HPDE6-E6E7 (cell line): ENCODE data around the gene SYT2.
"Not testable (repeated sequence)": the region's sequence is repeated elsewhere in the genome, so short reads cannot be mapped to it uniquely, and the experiment has no call there.

Experiments
- DNase-seq: peaks from one replicate; pipeline ENCODE4 v3.0.0; 2011; ENCODE audit warnings: missing footprints; ENCODE audit errors: extremely low spot score

The SYT2 gene

DNA sequence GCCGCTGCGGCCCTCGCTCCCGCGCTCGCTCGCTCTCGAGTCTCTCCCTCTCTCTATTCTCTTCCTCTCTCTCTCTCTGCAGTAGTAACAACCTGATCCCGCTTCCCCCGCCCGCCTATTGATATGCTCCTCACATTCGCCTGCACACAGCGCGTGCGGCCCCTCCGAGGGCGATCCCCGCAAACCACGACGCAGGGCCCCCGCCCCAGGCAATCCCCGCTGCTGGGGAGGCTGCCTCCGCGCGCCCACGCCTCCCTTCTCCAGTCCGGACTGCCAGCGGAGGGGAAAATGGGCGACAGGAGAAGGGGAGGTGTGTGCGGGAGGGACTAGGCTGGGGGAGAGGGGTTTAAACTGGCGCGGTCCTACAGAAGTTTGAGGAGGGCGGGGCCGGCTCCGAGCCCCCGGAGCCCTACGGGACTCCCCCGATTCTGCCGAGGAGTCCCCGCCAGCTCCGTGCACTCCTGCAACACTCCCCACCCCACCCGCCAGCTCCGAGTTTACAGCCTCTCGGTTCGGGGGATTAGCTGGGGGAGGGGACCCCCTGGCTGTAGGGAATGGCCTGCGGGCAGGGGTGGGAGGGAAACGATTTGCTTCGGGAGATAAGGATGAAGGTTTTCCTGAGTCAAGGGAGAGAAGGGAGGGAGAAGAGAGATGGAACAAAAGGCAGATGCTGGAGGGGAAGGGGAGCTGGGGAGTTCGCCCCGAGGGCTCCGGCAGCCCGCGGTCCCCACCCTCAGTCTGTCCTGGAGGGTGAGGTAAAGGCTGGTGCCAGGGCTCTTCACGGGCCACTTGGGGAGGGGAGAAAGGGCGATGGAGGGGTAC, 66.6 kb downstream of the SYT2 start:
- DNase-seq, result no peak

DNA sequence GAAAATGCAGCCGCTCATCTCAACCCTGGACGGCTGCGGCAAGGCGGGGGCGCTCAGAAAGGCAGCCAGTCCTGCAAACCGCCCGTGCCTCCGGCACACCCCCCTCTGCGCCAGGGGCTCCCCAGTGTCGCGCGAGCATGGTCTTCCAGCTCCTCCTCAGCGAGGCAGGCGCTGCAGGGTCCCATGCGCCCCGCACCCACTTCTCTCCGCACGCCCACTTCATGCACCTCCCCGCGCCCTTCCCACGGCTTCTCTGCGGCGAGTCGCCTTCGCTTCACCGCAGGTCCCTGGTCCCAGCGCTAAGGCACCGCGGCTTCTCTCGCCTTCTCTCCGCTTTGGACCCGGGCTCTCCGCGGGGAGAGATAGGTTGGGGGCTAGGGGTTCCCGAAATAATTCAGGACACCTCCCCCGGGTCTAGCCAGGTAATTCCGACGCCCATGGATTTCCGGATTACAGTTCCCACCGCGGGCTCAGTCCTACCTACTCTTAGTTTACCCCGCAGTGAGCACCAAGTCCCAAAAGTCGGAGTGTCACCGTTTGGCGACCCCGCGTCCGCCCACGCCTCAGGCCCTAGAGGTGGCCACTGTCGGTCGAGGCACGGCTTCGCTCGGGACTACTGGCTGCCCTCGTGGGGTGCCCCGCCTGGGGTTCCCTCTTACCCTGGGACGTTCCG, 67.5 kb downstream of the SYT2 start:
- DNase-seq, result no peak

DNA sequence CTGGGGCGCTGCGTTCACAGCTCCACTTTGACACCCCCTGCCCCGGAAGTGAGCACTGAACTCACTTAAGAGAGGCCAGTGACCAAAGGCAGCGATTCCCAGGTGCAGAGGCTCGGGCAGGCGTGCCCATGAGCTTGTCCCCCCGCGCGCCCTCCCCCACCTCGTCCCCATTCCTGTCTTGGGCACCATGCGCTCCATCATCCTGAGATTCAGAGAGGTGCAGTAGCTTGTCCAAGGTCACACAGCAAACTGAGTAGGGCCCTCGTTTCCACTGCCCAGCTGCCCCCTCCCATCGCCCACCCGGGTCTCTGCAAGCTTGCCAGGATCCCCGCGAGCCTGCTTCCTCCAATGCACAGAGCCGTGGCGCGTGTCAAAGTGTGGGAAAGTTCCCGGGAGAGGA, 68.0 kb downstream of the SYT2 start:
- DNase-seq, result no peak

- DNase-seq, result no peak
Observed at GRCh38 chr1:202639500-202639899, 70.8 kb downstream of the SYT2 start.

GRCh38 chr1:202638701-202639305, 71.5 kb downstream of the SYT2 start:
- not testable (repeated sequence) for DNase-seq

DNA sequence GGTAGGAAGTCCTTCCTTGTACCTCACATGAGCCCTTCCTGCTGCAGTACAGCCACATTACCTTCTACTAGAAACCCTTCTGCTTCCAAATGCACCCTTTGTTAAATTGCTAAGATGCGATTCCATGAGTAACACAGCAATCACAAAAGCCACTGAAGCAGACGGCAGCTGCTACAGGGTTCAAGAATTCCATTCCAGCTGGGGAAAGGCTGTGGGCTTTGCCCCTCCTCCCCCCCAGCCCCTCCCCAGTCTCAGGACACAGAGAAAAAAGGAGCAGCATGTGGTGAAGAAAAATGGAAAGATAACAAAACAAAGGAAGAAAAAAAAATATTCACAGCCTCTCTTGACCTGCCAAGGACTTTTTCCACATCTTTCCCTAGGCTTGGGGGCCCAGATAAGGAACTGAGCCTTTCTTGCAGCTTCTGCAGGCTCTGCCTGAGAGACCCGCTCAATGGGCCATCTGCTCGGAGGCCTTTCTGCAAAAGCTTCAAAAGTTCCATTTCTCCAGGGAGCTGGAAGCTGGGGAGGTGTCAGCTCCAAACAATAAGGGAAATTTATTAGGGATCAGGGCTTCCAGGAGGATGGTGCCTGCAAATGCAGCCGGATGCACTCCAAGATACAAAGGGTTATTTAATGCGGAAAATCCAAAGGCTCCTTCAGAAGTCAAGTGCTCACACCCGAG, 72.1 kb downstream of the SYT2 start:
- DNase-seq, result no peak

GRCh38 chr1:202637321-202638018, 72.8 kb downstream of the SYT2 start:
- not testable (repeated sequence) for DNase-seq

DNA sequence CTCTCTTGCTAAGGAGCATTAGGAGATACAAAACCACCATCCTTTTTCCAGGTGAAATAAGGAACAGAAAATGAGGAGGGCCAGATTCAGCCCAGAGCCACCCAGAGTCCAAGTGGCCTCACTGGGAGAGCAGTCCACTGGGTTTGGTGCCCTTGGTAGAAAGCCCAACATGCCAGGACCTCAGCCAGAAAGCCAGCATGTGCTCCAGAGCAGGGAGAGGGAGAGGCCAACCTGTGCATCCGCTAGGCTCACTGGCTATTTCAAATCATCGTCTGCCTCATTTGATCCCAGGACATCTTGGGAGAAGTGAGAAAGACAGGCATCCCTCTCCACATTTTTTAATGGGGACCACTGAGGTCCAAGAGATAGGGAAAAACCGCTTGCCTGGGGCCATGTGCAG, 74.1 kb downstream of the SYT2 start:
- not testable (repeated sequence) for DNase-seq

GRCh38 chr1:202632241-202632640, 78.0 kb downstream of the SYT2 start:
- no peak for DNase-seq

DNA sequence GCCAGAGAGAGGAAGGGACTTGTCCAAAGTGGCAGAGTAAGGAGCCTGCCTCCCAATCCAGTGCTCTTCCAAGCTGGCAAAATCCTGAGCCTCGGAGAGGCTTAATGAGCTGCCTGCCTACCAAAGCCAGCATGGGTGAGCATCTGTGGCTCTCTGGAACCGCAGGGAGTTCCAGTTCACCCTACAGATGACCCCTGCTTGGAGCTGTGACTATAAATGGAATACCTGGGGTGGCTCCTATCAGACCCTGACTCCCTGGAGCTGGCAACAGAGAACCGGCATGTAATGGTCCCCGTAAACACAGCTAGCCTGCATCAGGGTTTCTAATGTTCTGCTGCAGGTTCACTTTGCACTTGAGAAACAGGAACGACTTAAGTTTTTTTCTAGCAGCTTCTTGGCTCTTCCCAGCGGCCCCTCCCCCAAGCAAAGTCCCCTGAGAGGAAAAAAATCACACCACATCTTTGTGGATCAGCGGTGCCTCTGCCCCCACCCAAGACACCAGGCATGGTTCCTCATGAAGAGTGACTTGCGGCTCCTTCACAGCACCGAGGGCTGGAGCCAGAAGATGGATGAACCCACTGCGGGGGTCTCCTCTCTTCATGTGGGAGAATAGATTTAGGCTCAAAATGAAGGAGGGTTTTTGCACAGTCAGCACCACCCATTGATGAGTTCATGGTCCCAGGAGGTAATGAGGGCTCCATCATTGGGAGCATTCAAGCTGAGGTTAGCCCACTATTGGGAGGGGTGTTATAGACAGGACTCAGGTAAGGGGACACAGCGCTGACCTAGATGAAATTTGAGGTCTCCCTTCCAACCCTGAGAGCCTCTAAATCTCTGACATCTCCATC, 79.0 kb downstream of the SYT2 start:
- no peak for DNase-seq

DNA sequence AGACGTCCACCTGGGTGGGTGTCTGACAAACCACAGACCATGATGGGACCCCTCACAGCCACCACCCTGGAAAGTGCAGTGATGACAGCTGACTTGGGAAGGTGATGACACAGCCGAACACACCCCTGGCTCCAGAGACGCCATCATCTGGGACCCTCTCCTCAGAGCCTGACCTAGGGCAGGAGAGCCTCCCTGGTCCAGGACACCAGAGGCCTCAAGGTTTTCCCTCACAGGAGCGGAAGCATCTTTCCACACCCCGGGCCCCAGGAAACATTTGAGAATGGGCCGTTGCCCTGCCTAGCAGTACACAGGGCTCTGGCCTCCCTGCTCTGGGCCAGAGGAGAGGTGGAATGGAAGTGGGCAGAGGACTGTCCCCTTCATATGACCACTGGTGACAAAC, 79.7 kb downstream of the SYT2 start:
- no peak for DNase-seq

GRCh38 chr1:202630096-202630495, 80.2 kb downstream of the SYT2 start:
- DNase-seq, result not testable (repeated sequence)

DNA sequence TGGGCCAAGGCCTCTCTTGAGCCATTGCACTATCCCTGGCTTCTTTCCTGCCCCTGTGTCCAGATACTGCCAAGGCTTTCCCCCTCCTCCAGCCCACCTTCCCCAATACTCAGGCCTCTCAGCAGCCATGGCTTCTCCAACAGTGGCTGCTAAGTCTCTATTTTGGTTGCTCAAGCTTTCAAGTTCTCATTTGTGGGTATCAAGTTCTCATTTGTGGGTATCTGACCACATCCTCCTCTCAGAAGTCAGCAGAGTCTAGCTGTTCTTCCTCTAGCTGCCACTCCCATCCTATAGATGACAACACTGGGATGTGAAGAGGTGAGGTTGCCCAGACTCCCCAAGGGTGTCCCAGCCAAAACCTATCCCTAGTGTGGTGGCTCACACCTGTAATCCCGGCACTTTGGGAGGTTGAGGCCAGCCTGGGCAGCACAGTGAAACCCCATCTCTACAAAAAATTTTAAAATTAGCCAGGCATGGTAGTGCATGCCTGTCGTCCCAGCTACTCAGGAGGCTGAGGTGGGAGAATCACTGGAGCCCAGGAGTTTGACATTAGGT, 80.9 kb downstream of the SYT2 start:
- not testable (repeated sequence) for DNase-seq

GRCh38 chr1:202628646-202629215, 81.5 kb downstream of the SYT2 start:
- DNase-seq, result no peak

GRCh38 chr1:202627841-202628565, 82.3 kb downstream of the SYT2 start:
- DNase-seq, result no peak

DNA sequence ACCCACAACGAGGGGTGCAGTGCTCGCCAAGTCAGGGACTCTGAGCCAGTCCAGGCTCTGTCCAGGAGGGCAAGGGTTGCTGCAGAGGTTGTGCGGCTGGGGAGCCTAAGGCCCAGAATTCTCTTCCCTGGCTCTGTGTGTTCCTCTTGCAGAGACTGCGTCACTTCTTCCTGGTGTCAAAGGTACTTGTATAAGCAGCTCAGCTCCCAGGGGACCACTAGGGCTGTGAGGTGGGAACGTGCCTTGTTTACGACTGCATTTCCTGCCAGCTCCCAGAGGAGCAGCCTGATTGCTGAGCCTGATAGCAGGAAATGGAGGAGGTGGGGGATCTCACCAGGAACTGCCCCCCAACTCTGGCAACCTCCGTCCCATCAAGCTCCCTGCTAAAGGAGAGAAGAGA, 83.2 kb downstream of the SYT2 start:
- not testable (repeated sequence) for DNase-seq

- DNase-seq, result peak; percentile 56
Observed at GRCh38 chr1:202625416-202626360, 84.6 kb downstream of the SYT2 start.

DNA sequence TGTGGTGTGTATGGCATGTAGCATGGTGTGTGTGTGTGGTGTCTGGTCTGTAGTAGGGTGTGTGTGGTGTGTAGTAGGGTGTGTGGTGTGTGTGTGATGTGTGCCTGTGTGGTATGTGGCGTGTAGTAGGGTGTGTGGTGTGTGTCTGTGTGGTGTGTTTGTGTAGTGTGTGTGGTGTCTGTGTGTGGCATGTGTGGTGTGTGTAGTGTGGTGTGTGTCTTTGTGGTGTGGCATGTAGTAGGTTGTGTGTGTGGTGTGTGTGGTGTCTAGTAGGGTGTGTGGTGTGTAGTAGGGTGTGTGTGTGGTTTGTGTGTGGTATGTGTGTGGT, 85.5 kb downstream of the SYT2 start:
- no peak for DNase-seq
